ENCODE results near the gene MAP1B. TPM values are rescaled to one million over a fixed set of nuclear protein-coding genes. Genes with fewer than 3 reads are reported as not detected.

The MAP1B gene
- total and polyA plus RNA-seq, 10 of the 15 experiments (the other 5 are each of a cell fraction or from before 2014, with no cell fraction given), result 0.02 to 0.81 (median 0.06) TPM; not detected in 1

- TF ChIP-seq NKRF (conservative IDR thresholded peaks at IDR 0.05), result no peak
- TF ChIP-seq ZNF622 (IDR thresholded peaks at IDR 0.05), result no peak
- TF ChIP-seq KAT2A (conservative IDR thresholded peaks at IDR 0.05; ENCODE audit: control insufficient read depth, low read depth, low read length), result no peak
- peak; percentile 73 for TF ChIP-seq SKIL (IDR thresholded peaks at IDR 0.05; ENCODE audit: low read depth, poor library complexity, severe bottlenecking)
- TF ChIP-seq BHLHE40 (IDR thresholded peaks at IDR 0.05; ENCODE audit: borderline replicate concordance in 1 of 2, low read depth in 2 of 2, low read length in 1 of 2), result peak in 1 of 2 experiments; percentile 33; a peak in 1 of 4 replicates
- peak; percentile 56 to 69; a peak in 2 of 4 replicates for TF ChIP-seq IKZF2 (IDR thresholded peaks at IDR 0.05)
- no peak for TF ChIP-seq RELA (IDR thresholded peaks at IDR 0.05; ENCODE audit: borderline replicate concordance, partially characterized antibody)
- TF ChIP-seq SPI1 (IDR thresholded peaks at IDR 0.05; ENCODE audit: borderline replicate concordance, insufficient read depth, low read depth, low read length), result peak; percentile 57; the same call in 1 of the 2 replicates
- TF ChIP-seq ZNF217 (IDR thresholded peaks at IDR 0.05), result no peak
- no peak for TF ChIP-seq CBX3 (IDR thresholded peaks at IDR 0.05; ENCODE audit: borderline replicate concordance, low read depth)
- no peak for TF ChIP-seq SUZ12 (IDR thresholded peaks at IDR 0.05; ENCODE audit: unreplicated experiment)
- no peak for TF ChIP-seq ATF3 (IDR thresholded peaks at IDR 0.05; ENCODE audit: borderline replicate concordance, extremely low read depth, low read depth, low read length)
- no peak for TF ChIP-seq E4F1 (IDR thresholded peaks at IDR 0.05; ENCODE audit: borderline replicate concordance, partially characterized antibody)
- no peak for TF ChIP-seq EZH2 (IDR thresholded peaks at IDR 0.05; ENCODE audit: borderline replicate concordance, control insufficient read depth, low read depth, low read length)
- no peak for TF ChIP-seq STAT3 (IDR thresholded peaks at IDR 0.05; ENCODE audit: low read depth, low read length)
These were observed 127.0 kb downstream of the MAP1B start (continued) for GRCh38 chr5:72234265-72234700.

Data from GM12878 (cell line).